BLaER1 (cell line): ENCODE measurements around the gene C3orf52.
"Not testable (repeated sequence)": the region's sequence is repeated elsewhere in the genome, so short reads cannot be mapped to it uniquely, and the experiment has no call there.

ENCODE experiments used
- H3K27ac ChIP-seq: shearing (Covaris generic); formaldehyde crosslinking; 2 replicates; pipeline ENCODE4 v1.8.1; 2022
- H3K27me3 ChIP-seq: shearing (Covaris generic); formaldehyde crosslinking; 2 replicates; pipeline ENCODE4 v1.8.1; 2022
- H3K36me3 ChIP-seq: shearing (Covaris generic); formaldehyde crosslinking; 2 replicates; pipeline ENCODE4 v1.8.1; 2022
- H3K4me1 ChIP-seq: shearing (Covaris generic); formaldehyde crosslinking; 2 replicates; pipeline ENCODE4 v1.8.1; 2022
- H3K4me2 ChIP-seq: shearing (Covaris generic); formaldehyde crosslinking; 2 replicates; pipeline ENCODE4 v1.8.1; 2022
- H3K4me3 ChIP-seq: shearing (Covaris generic); formaldehyde crosslinking; 2 replicates; pipeline ENCODE4 v1.8.1; 2022
- H3K9ac ChIP-seq: shearing (Covaris generic); formaldehyde crosslinking; 2 replicates; pipeline ENCODE4 v1.8.1; 2022
- H3K9me3 ChIP-seq: shearing (Covaris generic); formaldehyde crosslinking; 2 replicates; pipeline ENCODE4 v1.8.1; 2022
- H4K20me1 ChIP-seq: shearing (Covaris generic); formaldehyde crosslinking; 2 replicates; pipeline ENCODE4 v1.8.1; 2022
- Cebpa-rat ChIP-seq: shearing (Covaris generic); IDR thresholded peaks from 2 replicates; pipeline ENCODE4 v1.8.1; 2022

The C3orf52 gene

DNA sequence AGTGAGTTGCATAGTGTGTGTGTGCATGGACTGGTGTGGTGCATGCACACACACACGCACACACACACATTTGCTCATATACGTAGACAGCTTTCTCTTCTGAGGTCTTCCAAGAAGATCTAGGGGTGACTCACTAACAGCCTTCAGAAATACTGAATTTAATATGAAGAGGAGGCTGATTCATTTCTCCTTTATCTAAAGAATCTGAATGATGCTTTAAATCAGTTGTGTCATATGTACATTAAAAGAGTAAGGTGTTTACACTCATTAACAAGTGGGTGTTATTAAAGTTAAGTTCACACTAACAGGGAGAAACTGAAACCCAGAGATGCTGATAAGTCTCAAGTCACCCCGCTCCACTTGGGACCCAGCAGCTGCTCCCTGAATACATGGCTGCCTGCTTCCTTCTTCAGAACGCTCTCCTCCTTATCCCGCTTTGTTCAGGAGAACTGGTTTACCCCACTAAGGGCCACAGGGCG is 29.7 kb upstream of the C3orf52 start:
- H3K4me1 ChIP-seq: no peaks in the 10 kb centered on the region
- no peaks in the 10 kb centered on the region for H3K36me3 ChIP-seq
- H4K20me1 ChIP-seq: no peaks in the 10 kb centered on the region
- no peak overlapping the region for H3K9ac ChIP-seq
- no peaks in the 10 kb centered on the region for H3K27me3 ChIP-seq
- H3K4me2 ChIP-seq: no peak overlapping the region
- H3K27ac ChIP-seq: no peak overlapping the region
- H3K4me3 ChIP-seq: no peak overlapping the region
- no peak for TF ChIP-seq Cebpa-rat
- H3K9me3 ChIP-seq: peaks cover 4% of the 10 kb centered on the region; the same call in 1 of the 2 replicates

DNA sequence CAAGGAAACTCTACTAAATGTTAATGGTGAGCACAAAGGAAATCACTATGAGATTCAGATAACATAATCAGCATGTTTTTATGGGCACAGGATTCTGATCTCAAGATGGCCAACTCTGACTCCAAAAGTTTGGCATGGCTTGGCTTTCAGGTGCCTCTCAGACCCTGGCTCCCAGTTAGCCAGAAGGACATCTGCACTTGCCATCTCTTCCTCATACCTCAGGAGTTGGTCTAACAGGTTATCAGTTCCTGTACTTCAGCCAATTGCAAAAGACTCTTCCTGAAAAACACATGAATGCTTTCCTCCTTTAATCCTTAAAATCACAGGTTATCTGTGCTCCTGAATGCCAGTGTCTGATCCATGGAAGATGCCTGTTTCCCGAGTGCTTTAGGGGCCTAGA is 26.7 kb upstream of the C3orf52 start:
- H3K27ac ChIP-seq: no peak overlapping the region
- peaks cover 4% of the 10 kb centered on the region; the same call in 1 of the 2 replicates for H3K9me3 ChIP-seq
- no peaks in the 10 kb centered on the region for H4K20me1 ChIP-seq
- no peaks in the 10 kb centered on the region for H3K36me3 ChIP-seq
- H3K4me3 ChIP-seq: no peak overlapping the region
- no peaks in the 10 kb centered on the region for H3K4me1 ChIP-seq
- no peak for TF ChIP-seq Cebpa-rat
- H3K27me3 ChIP-seq: no peaks in the 10 kb centered on the region
- H3K4me2 ChIP-seq: no peak overlapping the region
- no peak overlapping the region for H3K9ac ChIP-seq

DNA sequence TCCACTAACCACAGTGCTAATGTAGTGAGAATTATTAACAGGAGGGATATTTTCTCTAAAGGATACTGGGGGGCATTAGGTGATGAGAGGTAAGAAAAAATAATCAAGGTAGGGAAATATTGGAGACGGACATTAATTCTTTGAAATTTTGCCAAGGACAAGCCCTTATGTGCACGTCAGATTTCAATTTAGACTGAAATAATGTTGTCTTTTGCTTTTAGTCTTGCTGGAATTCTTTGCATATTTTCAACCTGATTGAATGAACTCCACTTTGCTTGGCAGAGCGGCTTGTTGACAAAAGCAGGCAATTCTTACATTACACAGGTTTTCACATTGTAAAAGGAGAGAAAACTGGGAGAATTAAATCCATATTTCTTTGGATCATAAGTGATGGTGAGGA is 25.0 kb upstream of the C3orf52 start:
- Histone ChIP-seq H3K4me1 (no peaks in the 10 kb centered on the region), H3K4me2 (no peak overlapping the region), H4K20me1 (no peaks in the 10 kb centered on the region), H3K9me3 (peaks cover 4% of the 10 kb centered on the region; the same call in 1 of the 2 replicates), H3K9ac (no peak overlapping the region), H3K27ac (no peak overlapping the region), H3K4me3 (no peak overlapping the region), H3K27me3 (no peaks in the 10 kb centered on the region), H3K36me3 (no peaks in the 10 kb centered on the region)
- no peak for TF ChIP-seq Cebpa-rat

DNA sequence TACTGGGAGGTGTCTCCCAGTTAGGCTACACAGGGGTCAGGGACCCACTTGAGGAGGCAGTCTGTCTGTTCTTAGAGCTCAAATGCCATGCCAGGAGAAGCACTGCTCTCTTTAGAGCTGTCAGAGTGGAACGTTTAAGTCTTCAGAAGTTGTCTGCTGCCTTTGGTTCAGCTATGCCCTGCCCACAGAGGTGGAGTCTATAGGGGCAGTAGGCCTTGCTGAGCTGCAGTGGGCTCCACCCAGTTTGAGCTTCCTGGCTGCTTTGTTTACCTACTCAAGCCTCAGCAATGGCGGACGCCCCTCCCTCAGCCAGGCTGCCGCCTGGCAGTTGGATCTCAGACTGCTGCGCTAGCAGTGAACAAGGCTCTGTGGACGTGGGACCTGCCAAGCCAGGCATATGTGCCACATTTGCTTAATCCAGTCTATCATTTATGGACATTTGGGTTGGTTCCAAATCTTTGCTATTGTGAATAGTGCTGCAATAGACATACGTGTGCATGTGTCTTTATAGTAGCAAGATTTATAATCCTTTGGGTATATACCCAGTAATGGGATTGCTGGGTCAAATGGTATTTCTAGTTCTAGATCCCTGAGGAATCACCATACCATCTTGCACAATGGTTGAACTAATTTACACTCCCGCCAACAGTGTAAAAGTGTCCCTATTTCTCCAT is 13.7 kb upstream of the C3orf52 start:
- not testable (repeated sequence) for H3K27ac ChIP-seq

DNA sequence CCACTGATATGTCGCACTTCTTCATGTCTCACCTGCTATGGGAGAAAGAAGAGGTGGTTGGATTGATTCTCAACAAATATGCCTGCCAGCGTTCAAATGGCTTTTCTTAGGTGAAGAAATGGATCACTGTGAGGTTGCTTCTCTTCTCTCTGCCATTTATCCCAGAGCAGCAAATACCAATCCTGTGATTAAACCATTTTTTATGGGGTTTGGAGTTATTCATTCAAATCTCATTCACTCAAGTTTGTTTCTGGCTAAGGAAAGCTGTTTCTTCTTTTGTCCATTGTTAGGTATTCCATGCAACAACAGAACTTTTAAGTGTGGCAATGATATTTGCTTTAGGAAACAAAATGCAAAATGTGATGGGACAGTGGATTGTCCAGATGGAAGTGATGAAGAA is 12.2 kb upstream of the C3orf52 start:
- Histone ChIP-seq H3K27me3 (no peaks in the 10 kb centered on the region), H3K9ac (no peak overlapping the region), H3K9me3 (no peaks in the 10 kb centered on the region), H4K20me1 (no peaks in the 10 kb centered on the region), H3K4me1 (no peaks in the 10 kb centered on the region), H3K36me3 (no peaks in the 10 kb centered on the region), H3K4me2 (no peak overlapping the region), H3K27ac (no peak overlapping the region), H3K4me3 (no peak overlapping the region)
- TF ChIP-seq Cebpa-rat: no peak

More for the DNA sequence above, 13.7 kb upstream of the C3orf52 start:
- not testable (repeated sequence) for H3K4me1 ChIP-seq, H3K36me3 ChIP-seq, H3K4me2 ChIP-seq, H3K4me3 ChIP-seq, H3K9ac ChIP-seq, H4K20me1 ChIP-seq, H3K27me3 ChIP-seq, H3K9me3 ChIP-seq

DNA sequence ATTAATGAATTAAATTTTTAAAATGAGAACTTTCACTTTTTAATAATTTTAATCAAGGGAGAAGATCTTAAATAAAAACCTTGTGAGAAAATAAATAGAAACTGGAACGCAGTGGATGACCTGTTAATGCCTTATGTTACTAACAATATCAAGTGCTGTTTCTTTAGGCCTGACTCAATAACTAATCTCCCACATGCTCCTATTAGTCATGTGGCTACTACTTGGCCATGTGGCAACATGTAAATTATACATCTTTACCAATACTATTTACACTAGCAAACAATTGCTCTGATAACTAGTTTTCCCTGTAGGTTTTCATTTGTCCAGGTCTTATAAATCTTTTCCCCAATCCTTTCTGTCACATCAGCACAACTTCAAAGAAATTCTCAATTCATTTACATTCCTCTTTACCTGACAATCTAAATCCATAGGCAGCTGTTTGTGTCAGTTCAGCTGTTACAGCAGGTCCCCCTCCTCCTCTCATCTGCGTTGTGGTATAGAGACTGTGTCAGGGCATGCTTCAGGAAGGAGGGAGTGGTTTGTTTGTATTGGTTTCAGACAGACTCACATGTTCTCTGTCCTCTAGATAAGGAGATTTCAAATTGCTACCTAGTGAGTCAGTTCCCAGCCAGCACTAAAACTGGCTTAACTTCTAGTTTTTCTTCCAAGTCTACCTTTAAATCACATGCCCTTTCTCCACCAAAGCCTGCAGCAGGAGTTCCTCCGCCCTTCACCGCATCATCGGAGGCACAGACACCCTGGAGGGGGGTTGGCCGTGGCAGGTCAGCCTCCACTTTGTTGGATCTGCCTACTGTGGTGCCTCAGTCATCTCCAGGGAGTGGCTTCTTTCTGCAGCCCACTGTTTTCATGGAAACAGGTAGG is 11.3 kb upstream of the C3orf52 start:
- no peak overlapping the region for H3K4me3 ChIP-seq
- no peaks in the 10 kb centered on the region for H4K20me1 ChIP-seq
- H3K36me3 ChIP-seq: no peaks in the 10 kb centered on the region
- no peaks in the 10 kb centered on the region for H3K9me3 ChIP-seq
- H3K27ac ChIP-seq: no peak overlapping the region
- TF ChIP-seq Cebpa-rat: no peak
- H3K4me2 ChIP-seq: no peak overlapping the region
- no peaks in the 10 kb centered on the region for H3K27me3 ChIP-seq
- no peaks in the 10 kb centered on the region for H3K4me1 ChIP-seq
- H3K9ac ChIP-seq: no peak overlapping the region

DNA sequence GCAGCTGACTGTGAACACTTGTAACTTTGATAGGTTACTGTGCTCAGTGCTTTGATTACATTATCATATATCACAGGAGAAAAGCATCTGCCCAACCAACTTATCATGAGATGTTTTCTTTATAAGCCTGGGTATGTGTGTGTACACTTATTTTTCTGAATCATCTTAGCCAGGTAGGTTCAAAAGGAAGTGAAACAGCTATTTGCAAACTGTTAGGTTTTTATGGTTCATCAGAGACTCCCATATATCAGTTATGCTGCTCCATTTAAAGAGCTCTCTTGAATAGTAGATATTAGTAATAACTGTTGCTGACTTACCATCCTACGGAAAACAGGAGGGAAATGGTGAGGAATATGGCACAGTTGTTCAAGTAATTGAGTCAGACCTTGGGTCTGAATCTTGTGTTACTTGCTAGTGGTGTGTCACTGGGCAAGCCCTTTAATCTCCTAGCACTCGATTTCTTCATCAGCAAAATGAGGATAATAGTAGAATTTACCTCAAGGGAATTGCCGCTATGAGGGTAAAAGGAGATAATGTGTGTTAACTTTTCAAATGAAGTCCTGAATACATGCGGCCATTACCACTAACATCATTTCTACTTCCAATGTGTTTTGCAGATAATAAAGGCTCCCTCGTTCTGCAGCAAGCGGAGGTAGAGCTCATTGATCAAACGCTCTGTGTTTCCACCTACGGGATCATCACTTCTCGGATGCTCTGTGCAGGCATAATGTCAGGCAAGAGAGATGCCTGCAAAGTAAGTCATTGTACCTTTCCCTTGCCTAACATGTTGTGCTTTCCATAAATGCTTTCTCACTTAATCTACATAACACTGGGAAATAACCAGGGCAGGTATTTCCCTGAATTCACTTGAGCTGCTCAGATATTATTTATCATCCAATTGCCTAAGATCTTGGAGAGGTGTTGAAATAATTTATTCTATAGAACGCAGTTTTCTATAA is 7.8 kb upstream of the C3orf52 start:
- no peak overlapping the region for H3K9ac ChIP-seq
- H3K4me1 ChIP-seq: no peaks in the 10 kb centered on the region
- no peaks in the 10 kb centered on the region for H3K27me3 ChIP-seq
- TF ChIP-seq Cebpa-rat: no peak
- H3K9me3 ChIP-seq: no peaks in the 10 kb centered on the region
- H4K20me1 ChIP-seq: no peaks in the 10 kb centered on the region
- no peak overlapping the region for H3K27ac ChIP-seq
- no peak overlapping the region for H3K4me2 ChIP-seq
- H3K4me3 ChIP-seq: no peak overlapping the region
- H3K36me3 ChIP-seq: no peaks in the 10 kb centered on the region

DNA sequence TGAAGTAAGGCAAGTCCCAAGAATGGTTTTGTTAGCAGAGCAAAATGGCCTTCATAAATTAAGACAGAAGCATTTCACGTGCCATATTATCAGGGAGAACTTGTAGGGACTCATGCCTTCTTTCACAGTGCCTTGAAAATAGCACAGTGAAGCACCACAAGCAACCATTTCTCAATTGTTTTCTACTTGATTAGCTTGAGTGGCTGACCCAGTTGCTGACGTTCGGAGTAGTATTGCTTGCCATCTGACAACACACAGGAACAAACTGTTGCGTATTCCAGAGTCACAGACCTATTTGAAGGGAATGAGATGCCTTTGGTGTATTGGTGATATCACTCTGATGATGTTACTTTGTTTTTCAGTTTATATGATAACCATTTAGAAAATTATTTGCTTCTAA is 3.0 kb upstream of the C3orf52 start:
- H3K4me2 ChIP-seq: no peak overlapping the region
- H3K9ac ChIP-seq: no peak overlapping the region
- no peaks in the 10 kb centered on the region for H3K36me3 ChIP-seq
- no peak overlapping the region for H3K4me3 ChIP-seq
- peaks cover 7% of the 10 kb centered on the region; the same call in 1 of the 2 replicates for H3K9me3 ChIP-seq
- no peak overlapping the region for H3K27ac ChIP-seq
- no peaks in the 10 kb centered on the region for H4K20me1 ChIP-seq
- peaks cover 33% of the 10 kb centered on the region for H3K27me3 ChIP-seq
- no peaks in the 10 kb centered on the region for H3K4me1 ChIP-seq
- no peak for TF ChIP-seq Cebpa-rat

DNA sequence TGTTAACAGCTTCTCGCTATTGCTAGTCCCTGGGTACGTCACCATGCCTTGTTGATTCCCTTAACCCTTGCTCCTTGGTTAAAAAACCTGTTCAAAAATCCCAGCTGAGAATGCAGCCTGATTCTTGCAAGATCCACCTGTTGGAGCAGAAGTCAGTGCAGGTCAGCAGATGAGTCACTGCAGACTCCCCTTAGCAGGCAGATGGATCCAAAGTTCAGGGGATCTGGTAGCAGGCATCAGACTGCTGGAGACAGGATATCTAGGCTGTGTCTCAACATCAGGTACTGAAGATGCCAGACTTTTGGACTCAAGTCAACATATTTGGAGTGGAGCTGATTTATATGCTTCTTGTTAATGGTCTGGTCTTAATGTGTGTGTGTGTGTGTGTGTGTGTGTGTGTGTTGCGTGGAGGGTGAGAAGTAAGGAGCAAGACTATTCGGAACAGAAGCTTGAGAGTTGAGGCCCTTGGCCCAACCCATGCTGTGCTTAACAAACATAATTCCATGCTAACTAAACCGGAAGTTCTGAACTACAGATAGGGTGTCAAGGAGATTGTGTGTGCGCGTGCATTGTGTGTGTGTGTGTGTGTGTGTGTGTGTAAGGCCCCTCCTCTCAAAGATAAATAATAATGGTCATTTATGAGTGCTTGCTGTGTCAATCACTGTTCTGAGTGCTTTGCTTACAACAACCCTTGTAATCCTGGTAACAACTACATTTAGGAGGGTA is 1.0 kb upstream of the C3orf52 start:
- Histone ChIP-seq H3K4me3 (no peak overlapping the region), H3K4me2 (no peak overlapping the region), H3K27ac (no peak overlapping the region), H3K9me3 (peaks cover 7% of the 10 kb centered on the region; the same call in 1 of the 2 replicates), H3K4me1 (peaks cover 4% of the 10 kb centered on the region), H3K27me3 (peaks cover 36% of the 10 kb centered on the region), H3K36me3 (no peaks in the 10 kb centered on the region), H3K9ac (no peak overlapping the region), H4K20me1 (no peaks in the 10 kb centered on the region)
- no peak for TF ChIP-seq Cebpa-rat
